Endometrial microvascular endothelial cells (primary cell): Measurements from ENCODE around the gene TMEM145. TPM values are rescaled to one million over a fixed set of nuclear protein-coding genes. Genes with fewer than 3 reads are reported as not detected.

ENCODE experiments used
- in situ Hi-C: cut with HindIII; loops from 2 replicates; pipeline ENCODE4 v1.10.0; 2017; ENCODE audit warnings: low sequenced_read_pairs, low pct_unique_long_range_greater_than_20kb; ENCODE audit errors: inconsistent ontology term
- total RNA-seq: library from RNA; depleted of rRNA; stranded (reverse); fragments of >200 nt; gene quantifications from one replicate; pipeline ENCODE4 v1.2.3, GENCODE V29; 2015; ENCODE audit errors: inconsistent ontology term

The TMEM145 gene
- total RNA-seq, 1 donor from 2014 or later, result not detected

GRCh38 chr19:42303101-42303464, 10.0 kb upstream of the TMEM145 start:
- in situ Hi-C loops, result no loop called here

GRCh38 chr19:42303876-42304275, 9.2 kb upstream of the TMEM145 start:
- in situ Hi-C loops, result no loop called here

- in situ Hi-C loops, result no loop called here
Observed at GRCh38 chr19:42306646-42307045, 6.5 kb upstream of the TMEM145 start.

GRCh38 chr19:42309686-42310085, 3.4 kb upstream of the TMEM145 start:
- in situ Hi-C loops, result no loop called here

- in situ Hi-C loops, result no loop called here
Observed at GRCh38 chr19:42311657-42312056, 1.5 kb upstream of the TMEM145 start.

GRCh38 chr19:42312370-42312769, 739 bp upstream of the TMEM145 start:
- in situ Hi-C loops, result no loop called here

- in situ Hi-C loops, result no loop called here
Observed at GRCh38 chr19:42313840-42314755, 989 bp downstream of the TMEM145 start.

- in situ Hi-C loops, result no loop called here
Observed at GRCh38 chr19:42315024-42315423, 1.9 kb downstream of the TMEM145 start.

- in situ Hi-C loops, result no loop called here
Observed at GRCh38 chr19:42316223-42317211, 3.4 kb downstream of the TMEM145 start.

- in situ Hi-C loops, result no loop called here
Observed at GRCh38 chr19:42317535-42317934, 4.4 kb downstream of the TMEM145 start.

GRCh38 chr19:42322305-42322704, 9.2 kb downstream of the TMEM145 start:
- in situ Hi-C loops, result no loop called here

- in situ Hi-C loops, result no loop called here
Observed at GRCh38 chr19:42323473-42323851, 10.4 kb downstream of the TMEM145 start.

- in situ Hi-C loops, result no loop called here
Observed at GRCh38 chr19:42323852-42324654, 10.9 kb downstream of the TMEM145 start.

GRCh38 chr19:42324655-42325307, 11.7 kb downstream of the TMEM145 start:
- in situ Hi-C loops, result no loop called here

GRCh38 chr19:42325308-42325895, 12.3 kb downstream of the TMEM145 start, which contains the start of gene MEGF8:
TSS of gene MEGF8 (plus strand) at chr19:42325635. CDS start at chr19:42326244, 609 bp downstream.
- in situ Hi-C loops, result no loop called here

GRCh38 chr19:42325896-42326771, 13.0 kb downstream of the TMEM145 start:
- in situ Hi-C loops, result no loop called here

- in situ Hi-C loops, result no loop called here
Observed at GRCh38 chr19:42326969-42327368, 13.9 kb downstream of the TMEM145 start.
